GM12872 (cell line): ENCODE measurements around the gene WLS.

Experiments
- TF ChIP-seq, protein P1 (sequence below): IDR thresholded peaks from 3 replicates; pipeline ENCODE4 v1.5.1; 2011; ENCODE audit warnings: low read depth, mild to moderate bottlenecking, low read length, moderate library complexity; ENCODE audit not compliant: insufficient read depth

The WLS gene

DNA sequence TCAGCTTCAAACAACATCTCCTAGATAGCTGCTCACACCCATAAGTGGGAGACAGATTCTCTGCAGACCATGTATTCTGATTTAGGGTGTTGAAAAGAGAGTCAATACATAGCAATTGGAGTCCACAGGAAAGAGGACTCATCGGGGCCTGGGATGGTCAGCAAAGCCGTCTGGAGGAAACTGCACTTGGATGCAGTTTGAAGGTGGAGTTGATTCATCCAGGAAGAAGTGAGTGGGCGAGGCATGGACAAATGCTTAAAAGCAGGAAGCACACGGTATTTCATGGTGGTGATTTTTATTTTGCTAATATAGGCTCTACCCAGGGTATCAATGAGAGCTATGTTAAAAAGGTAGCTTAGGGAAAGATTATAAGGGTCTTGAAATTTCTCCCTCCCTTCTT is 145.1 kb downstream of the WLS start:
- TF ChIP-seq, protein P1, sequence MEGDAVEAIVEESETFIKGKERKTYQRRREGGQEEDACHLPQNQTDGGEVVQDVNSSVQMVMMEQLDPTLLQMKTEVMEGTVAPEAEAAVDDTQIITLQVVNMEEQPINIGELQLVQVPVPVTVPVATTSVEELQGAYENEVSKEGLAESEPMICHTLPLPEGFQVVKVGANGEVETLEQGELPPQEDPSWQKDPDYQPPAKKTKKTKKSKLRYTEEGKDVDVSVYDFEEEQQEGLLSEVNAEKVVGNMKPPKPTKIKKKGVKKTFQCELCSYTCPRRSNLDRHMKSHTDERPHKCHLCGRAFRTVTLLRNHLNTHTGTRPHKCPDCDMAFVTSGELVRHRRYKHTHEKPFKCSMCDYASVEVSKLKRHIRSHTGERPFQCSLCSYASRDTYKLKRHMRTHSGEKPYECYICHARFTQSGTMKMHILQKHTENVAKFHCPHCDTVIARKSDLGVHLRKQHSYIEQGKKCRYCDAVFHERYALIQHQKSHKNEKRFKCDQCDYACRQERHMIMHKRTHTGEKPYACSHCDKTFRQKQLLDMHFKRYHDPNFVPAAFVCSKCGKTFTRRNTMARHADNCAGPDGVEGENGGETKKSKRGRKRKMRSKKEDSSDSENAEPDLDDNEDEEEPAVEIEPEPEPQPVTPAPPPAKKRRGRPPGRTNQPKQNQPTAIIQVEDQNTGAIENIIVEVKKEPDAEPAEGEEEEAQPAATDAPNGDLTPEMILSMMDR = no peak

GRCh38 chr1:68085752-68086151 is 146.6 kb downstream of the WLS start:
- TF ChIP-seq, protein P1 = no peak

DNA sequence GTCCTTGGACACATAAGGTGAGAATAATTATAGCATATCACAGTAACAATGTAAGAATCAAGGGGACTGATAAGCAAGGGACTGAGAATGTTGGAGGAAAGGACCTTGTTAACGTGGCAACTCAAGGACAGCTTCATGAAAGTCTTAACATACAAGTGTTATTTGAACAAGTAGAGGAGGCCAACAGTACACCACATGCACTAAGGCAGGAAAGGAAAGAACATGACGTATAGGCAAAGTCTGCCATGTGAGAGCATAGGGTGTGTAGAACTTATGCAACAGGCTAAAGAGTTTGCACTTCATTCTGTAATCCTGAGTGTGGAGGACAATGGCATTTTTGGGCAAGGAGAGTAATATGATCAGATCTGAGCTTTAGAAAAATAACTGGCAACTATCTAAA is 148.6 kb downstream of the WLS start:
- TF ChIP-seq, protein P1 = no peak

DNA sequence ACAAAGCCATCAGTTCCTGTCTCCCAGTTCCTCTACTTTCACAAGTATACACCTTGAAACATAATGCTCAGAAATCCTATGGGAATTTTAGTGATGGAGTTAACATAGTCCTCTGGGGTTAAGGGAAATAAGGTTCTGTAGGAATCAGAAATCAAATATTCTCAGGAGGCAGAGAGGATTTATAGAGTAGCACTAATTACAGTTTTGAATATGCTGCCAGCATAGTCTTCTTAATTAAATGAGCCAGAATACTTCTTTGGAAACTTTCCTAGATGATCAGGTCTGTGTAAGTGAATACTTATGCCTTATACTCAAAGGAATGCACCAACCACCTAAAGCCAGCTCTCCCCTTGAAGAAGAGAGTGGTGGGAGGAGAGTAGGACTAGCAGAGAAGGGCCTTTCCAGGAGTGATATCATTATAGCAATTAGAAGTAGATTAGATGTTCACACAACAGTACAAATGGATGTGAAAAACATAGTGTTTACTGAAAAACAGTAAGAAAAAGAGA is 150.5 kb downstream of the WLS start:
- TF ChIP-seq, protein P1 = no peak

DNA sequence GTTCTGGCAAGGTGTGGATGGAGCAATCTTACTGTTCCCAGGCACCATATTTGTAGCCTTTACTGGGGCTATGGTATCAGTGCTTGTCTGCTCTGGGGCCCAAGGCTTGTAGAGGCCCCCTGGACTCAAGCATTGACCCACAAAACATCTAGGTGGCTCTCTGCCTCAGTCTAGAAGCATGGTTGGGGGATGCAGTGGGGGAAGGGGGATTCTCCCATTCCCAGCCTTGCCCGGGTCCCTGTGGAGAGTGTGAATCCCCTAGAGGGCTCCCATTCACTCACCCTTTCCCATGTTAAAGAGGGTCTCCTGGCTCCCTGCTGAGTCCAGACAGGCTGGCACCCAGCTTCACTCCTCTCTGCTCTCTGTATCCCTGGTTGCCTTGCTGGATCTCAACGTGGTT is 153.7 kb downstream of the WLS start:
- TF ChIP-seq, protein P1 = no peak
